Urinary bladder (tissue), 4 donors: ENCODE data around the gene OGDH. TPM values are rescaled to one million over a fixed set of nuclear protein-coding genes. Genes with fewer than 3 reads are reported as not detected.

Source experiments
- DNase-seq: peaks from one replicate; pipeline ENCODE4 v3.0.0-alpha.2; 2015; ENCODE audit errors: extremely low spot score
- H3K27ac ChIP-seq: one replicate; pipeline ENCODE4 v1.5.1; 2013; ENCODE audit warnings: low read depth, mild to moderate bottlenecking, moderate library complexity
- H3K36me3 ChIP-seq: one replicate; pipeline ENCODE4 v1.6.1; 2013; ENCODE audit warnings: mild to moderate bottlenecking, moderate library complexity; ENCODE audit not compliant: insufficient read depth
- H3K4me1 ChIP-seq: one replicate; pipeline ENCODE4 v1.6.1; 2013; ENCODE audit warnings: mild to moderate bottlenecking, moderate library complexity; ENCODE audit not compliant: insufficient read depth
- H3K4me3 ChIP-seq: one replicate; pipeline ENCODE4 v1.5.1; 2013; ENCODE audit warnings: low read depth, low read length
- WGBS: extraction: QIAGEN DNeasy Blood & Tissue Kit; methylation state at CpG from one replicate; pipeline ENCODE4 v1.1.7; 2013; 5-methylcytosine and 5-hydroxymethylcytosine counted together
- polyA plus RNA-seq: library from polyadenylated mRNA; stranded (reverse); fragments of 200-250 nt; gene quantifications from one replicate; pipeline ENCODE4 v1.2.3, GENCODE V29; 2013
- total RNA-seq: library from RNA; depleted of rRNA; stranded (reverse); fragments of >200 nt; gene quantifications from one replicate; pipeline ENCODE4 v1.2.3, GENCODE V29; 2014
- donor health status: healthy with polysubstance abuse.
- donor health status: healthy.

The OGDH gene
- total and polyA plus RNA-seq, 2 donors, result 43.1 to 83.5 TPM

DNA sequence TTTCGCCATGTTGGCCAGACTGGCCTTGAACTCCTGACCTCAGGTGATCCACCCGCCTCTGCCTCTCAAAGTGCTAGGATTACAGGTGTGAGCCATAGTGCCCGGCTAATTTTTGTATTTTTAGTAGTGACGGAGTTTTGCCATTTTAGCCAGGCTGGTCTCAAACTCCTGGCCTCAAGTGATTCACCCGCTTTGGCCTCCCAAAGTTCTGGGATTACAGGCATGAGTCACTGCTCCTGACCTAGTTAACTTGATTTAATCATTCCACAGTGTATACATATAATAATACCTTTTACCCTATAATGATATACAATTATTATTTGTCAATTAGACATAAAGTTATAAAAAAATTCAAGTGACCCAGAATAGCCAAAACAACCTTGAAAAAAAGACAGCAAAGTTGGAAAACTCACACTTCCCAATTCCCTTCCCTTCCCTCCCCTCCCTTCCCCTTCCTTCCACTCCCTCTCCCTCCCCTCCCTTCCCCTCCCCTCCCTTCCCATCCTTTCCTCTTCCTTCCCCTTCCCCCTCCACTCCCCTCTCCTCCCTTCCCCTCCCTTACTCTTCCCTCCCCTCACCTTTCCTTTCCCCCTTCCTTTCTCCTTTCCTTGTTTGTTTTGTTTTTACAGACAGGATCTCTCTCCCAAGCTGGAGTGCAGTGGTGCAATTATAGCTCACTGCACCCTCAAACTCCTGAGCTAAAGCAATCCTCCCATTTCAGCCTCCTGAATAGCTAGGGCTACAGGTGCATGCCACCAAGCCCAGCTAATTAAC lies 127.5 kb downstream of the OGDH start:
- H3K4me1 ChIP-seq, result no peaks in the 10 kb centered on the region
- 55% methylated on average over 5 of the region's 5 CpGs for WGBS
- H3K27ac ChIP-seq, result no peak overlapping the region
- no peak overlapping the region for H3K4me3 ChIP-seq
- no peaks in the 10 kb centered on the region for H3K36me3 ChIP-seq
- no peak for DNase-seq

GRCh38 chr7:44735403-44736165 lies 129.2 kb downstream of the OGDH start:
- 78% methylated on average over 5 of the region's 5 CpGs for WGBS
- no peaks in the 10 kb centered on the region for H3K4me1 ChIP-seq
- no peak for DNase-seq
- no peak overlapping the region for H3K27ac ChIP-seq
- no peaks in the 10 kb centered on the region for H3K36me3 ChIP-seq
- no peak overlapping the region for H3K4me3 ChIP-seq

- 76% methylated on average over 3 of the region's 3 CpGs for WGBS
- Histone ChIP-seq H3K27ac (no peak overlapping the region), H3K4me1 (no peaks in the 10 kb centered on the region), H3K4me3 (no peak overlapping the region), H3K36me3 (no peaks in the 10 kb centered on the region)
- no peak for DNase-seq
Measured at GRCh38 chr7:44736896-44737295, 130.5 kb downstream of the OGDH start.

- DNase-seq, result no peak
- 82% methylated on average over 4 of the region's 4 CpGs for WGBS
- Histone ChIP-seq H3K27ac (no peak overlapping the region), H3K4me3 (no peak overlapping the region), H3K36me3 (no peaks in the 10 kb centered on the region), H3K4me1 (no peaks in the 10 kb centered on the region)
Measured at GRCh38 chr7:44738051-44738723, 131.8 kb downstream of the OGDH start.

DNA sequence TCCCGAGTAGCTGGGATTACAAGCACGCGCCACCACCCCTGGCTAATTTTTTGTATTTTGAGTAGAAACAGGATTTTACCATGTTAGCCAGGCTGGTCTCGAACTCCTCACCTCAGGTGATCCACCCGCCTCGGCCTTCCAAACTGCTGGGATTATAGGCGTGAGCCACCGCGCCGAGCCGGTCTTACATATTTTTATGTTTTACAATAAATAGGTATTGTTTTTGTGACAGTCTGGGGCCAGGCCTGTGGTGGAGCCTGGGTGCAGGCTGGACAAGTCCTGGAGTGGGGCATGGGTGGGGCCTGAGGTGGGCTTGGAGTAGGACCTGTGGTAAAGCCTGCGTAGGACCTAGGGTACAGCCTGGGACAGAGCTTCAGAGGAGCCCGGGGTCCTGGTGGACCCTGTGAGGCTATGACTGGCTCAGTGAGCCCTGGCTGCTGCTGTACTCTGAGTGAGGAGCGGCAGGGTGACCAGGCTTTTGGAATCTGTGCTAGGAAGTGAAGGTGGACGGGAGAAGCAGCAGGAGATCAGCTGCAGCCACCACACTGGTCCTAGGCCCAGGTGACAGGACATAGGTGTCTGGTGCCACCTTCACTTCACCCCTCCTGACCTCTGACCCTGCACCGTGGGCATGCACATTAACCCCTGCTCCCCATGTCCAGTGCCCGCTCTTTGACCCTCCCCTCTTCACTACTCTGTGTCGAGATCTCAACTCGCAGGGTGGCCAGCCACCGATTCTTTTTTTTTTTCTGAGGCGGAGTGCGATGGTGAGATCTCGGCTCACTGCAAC lies 132.6 kb downstream of the OGDH start:
- Histone ChIP-seq H3K4me1 (no peaks in the 10 kb centered on the region), H3K36me3 (no peaks in the 10 kb centered on the region), H3K27ac (no peak overlapping the region), H3K4me3 (no peak overlapping the region)
- 92% methylated on average over 23 of the region's 23 CpGs for WGBS
- no peak for DNase-seq

DNA sequence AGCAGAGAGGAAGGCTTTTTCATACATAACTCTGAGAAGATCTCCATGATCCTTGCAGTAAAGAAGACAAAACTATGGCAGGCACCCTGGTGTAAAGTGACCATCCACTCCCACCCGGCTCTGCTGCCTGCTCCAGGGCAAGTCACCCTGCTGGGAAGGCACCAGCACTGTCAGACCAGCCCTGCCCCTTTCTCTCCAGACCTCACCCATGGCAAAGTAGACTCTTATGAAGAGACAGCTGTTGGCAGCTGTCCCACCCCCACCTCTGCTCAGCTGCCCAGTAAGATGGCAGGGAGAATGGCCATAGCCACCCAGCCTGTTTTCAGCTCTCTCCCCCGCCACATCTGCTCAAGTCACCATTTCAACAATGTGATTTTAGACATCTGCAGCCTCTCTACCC lies 133.6 kb downstream of the OGDH start:
- 86% methylated on average over 2 of the region's 2 CpGs for WGBS
- no peaks in the 10 kb centered on the region for H3K4me1 ChIP-seq
- no peak overlapping the region for H3K27ac ChIP-seq
- DNase-seq, result no peak
- H3K36me3 ChIP-seq, result no peaks in the 10 kb centered on the region
- H3K4me3 ChIP-seq, result no peak overlapping the region

- Histone ChIP-seq H3K27ac (no peak overlapping the region), H3K4me1 (no peaks in the 10 kb centered on the region), H3K36me3 (no peaks in the 10 kb centered on the region), H3K4me3 (no peak overlapping the region)
- DNase-seq, result no peak
- WGBS, result 34% methylated on average over 1 of the region's 1 CpG
Measured at GRCh38 chr7:44743750-44744149, 137.3 kb downstream of the OGDH start.

GRCh38 chr7:44748045-44748947 lies 141.9 kb downstream of the OGDH start, which contains the start of gene ZMIZ2:
Gene ZMIZ2 (plus strand): TSS chr7:44748847. CDS start chr7:44756250, 7,403 bp downstream.
- WGBS, result 1% methylated on average over 91 of the region's 92 CpGs
- Histone ChIP-seq H3K4me1 (peaks cover 3% of the 10 kb centered on the region), H3K27ac (peak within 1 kb of the TSS; percentile 97), H3K36me3 (no peaks in the 10 kb centered on the region), H3K4me3 (peak within 1 kb of the TSS; percentile 99)
- peak; percentile 71 for DNase-seq

GRCh38 chr7:44748948-44749731 lies 142.7 kb downstream of the OGDH start:
- Histone ChIP-seq H3K36me3 (no peaks in the 10 kb centered on the region), H3K4me1 (peaks cover 3% of the 10 kb centered on the region), H3K4me3 (peak overlapping the region; percentile 99), H3K27ac (peak overlapping the region; percentile 46)
- WGBS, result 1% methylated on average over 58 of the region's 60 CpGs
- no peak for DNase-seq

GRCh38 chr7:44749992-44750391 lies 143.6 kb downstream of the OGDH start:
- DNase-seq, result no peak
- WGBS, result 91% methylated on average over 2 of the region's 2 CpGs
- Histone ChIP-seq H3K36me3 (no peaks in the 10 kb centered on the region), H3K4me1 (peaks cover 3% of the 10 kb centered on the region), H3K27ac (no peak overlapping the region), H3K4me3 (no peak overlapping the region)

DNA sequence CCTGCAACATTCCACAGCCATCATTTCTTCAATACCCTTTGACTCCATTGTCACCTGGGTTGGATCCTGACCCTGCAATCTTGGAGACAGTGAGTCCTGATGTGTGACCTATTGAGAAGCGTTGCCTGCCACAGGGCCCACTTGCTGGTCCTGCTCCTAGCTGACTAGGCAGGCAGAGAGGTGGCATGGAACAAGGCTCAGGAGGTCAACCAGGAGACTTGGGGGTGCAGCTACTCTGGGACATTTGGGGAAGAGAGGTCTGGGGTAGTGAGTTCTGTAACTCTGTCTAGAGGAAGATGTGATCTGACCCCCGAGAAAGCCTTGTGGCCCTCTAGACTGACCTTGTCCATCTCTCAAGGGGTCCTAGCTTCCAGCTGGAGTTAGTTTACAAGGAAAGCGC lies 144.0 kb downstream of the OGDH start:
- no peak for DNase-seq
- peaks cover 3% of the 10 kb centered on the region for H3K4me1 ChIP-seq
- H3K36me3 ChIP-seq, result no peaks in the 10 kb centered on the region
- 89% methylated on average over 3 of the region's 3 CpGs for WGBS
- no peak overlapping the region for H3K27ac ChIP-seq
- no peak overlapping the region for H3K4me3 ChIP-seq
